ENCODE data around the gene CTCFL. TPM values are rescaled to one million over a fixed set of nuclear protein-coding genes. Genes with fewer than 3 reads are reported as not detected.

The CTCFL gene
- total and polyA plus RNA-seq, 2 of the 13 experiments (the other 11 are each of a cell fraction or from before 2014, with no cell fraction given): 0.04 TPM; not detected in 1

DNA sequence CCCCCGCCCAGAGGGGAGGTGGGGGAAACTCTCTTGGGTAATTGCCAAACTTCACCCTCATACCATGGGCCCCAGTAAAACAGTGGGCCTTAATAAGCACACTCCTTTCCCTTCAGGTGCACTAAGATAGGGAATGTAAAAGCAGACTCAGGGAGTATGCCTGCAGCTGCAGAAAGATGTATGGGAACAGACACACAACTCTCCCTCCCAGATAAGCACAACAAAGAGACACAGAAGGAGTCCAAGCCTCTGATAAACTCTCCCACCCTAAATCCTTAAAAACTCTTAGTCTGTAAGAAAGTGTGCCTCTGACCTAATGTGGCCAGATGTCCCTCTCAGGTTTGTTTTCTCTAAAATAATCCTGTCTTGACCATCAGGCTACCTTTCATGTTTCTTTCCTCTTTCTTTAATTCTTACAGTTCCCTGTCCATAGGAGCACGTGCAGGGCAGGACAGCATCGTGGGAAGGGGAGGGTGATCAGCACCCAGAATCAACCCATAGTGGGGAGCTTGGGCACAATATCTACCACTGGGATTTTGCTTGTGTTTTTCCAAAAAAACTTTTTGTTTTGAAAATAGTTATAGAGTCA is 11.3 kb upstream of the CTCFL start:
- intact Hi-C loops (cut with micrococcal nuclease; ENCODE audit: unreplicated experiment): no loop called here
- ATAC-seq: no peak
- no peaks in the 10 kb centered on the region for H3K36me3 ChIP-seq (replicated peaks in 1 of 2; ENCODE audit: control insufficient read depth in 1 of 2, insufficient read depth in 2 of 2, low read length in 2 of 2)
- no peak overlapping the region for H3K4me3 ChIP-seq (replicated peaks in 1 of 3; ENCODE audit: insufficient read depth in 1 of 3, low read depth in 2 of 3, low read length in 3 of 3)
- H3K4me1 ChIP-seq (ENCODE audit: insufficient read depth, low read length): peaks cover 34% of the 10 kb centered on the region
- H4K20me1 ChIP-seq (ENCODE audit: insufficient read depth, low read length): no peaks in the 10 kb centered on the region
- in situ Hi-C loops (cut with HindIII; ENCODE audit: extremely low pct_ligation_motif_present, low pct_unique_long_range_greater_than_20kb): no loop called here
- no peak overlapping the region for H3K4me2 ChIP-seq (ENCODE audit: low read depth, low read length)
- no peak overlapping the region for H2AFZ ChIP-seq (ENCODE audit: low read length)
- peaks cover 5% of the 10 kb centered on the region; the same call in 1 of the 2 replicates for H3K9me3 ChIP-seq (ENCODE audit: low read length)
- no TSS peak for BruUV-seq (replicated peaks)
- H3K27me3 ChIP-seq (ENCODE audit: control insufficient read depth in 1 of 2, insufficient read depth in 2 of 2, low read length in 2 of 2): peaks cover 2 to 27% of the 10 kb centered on the region in 2 experiments; a peak in 3 of 5 replicates
- no peak for DNase-seq (ENCODE audit: low spot score)
- no peak overlapping the region for H3K9ac ChIP-seq (ENCODE audit: insufficient read depth, low read depth, low read length)
- ChIA-PET POLR2A (no interaction called here), CTCF (ENCODE audit: low intra/inter-chr PET ratio, low total read pairs) (no interaction called here)
- H3K79me2 ChIP-seq (ENCODE audit: insufficient read depth, low read length): no peaks in the 10 kb centered on the region
- WGBS (ENCODE audit: low lambda C conversion rate): 11% methylated on average over 3 of the region's 3 CpGs
- H3K27ac ChIP-seq (ENCODE audit: extremely low read length, insufficient read depth, low read length): no peak overlapping the region
- no peak for FAIRE-seq
- TF ChIP-seq, protein P1, sequence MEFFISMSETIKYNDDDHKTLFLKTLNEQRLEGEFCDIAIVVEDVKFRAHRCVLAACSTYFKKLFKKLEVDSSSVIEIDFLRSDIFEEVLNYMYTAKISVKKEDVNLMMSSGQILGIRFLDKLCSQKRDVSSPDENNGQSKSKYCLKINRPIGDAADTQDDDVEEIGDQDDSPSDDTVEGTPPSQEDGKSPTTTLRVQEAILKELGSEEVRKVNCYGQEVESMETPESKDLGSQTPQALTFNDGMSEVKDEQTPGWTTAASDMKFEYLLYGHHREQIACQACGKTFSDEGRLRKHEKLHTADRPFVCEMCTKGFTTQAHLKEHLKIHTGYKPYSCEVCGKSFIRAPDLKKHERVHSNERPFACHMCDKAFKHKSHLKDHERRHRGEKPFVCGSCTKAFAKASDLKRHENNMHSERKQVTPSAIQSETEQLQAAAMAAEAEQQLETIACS (CRISPR knock-in tag; IDR thresholded peaks at IDR 0.05): no peak
- TF ChIP-seq KLF11 (CRISPR knock-in tag; IDR thresholded peaks at IDR 0.05) (no peak), TOPORS (CRISPR knock-in tag; IDR thresholded peaks at IDR 0.05) (0 out of 2 replicates have a peak, but pooled peaks have one; percentile 33), GZF1 (CRISPR knock-in tag; IDR thresholded peaks at IDR 0.05) (no peak), CHD4 (IDR thresholded peaks at IDR 0.05; ENCODE audit: borderline replicate concordance, low read length) (no peak), STAG1 (CRISPR knock-in tag; IDR thresholded peaks at IDR 0.05) (no peak), KAT7 (CRISPR knock-in tag; IDR thresholded peaks at IDR 0.05; ENCODE audit: borderline replicate concordance) (no peak), JARID2 (CRISPR knock-in tag; IDR thresholded peaks at IDR 0.05; ENCODE audit: insufficient replicate concordance) (no peak), POLR2A (IDR thresholded peaks at IDR 0.05; ENCODE audit: insufficient read depth in 1 of 2, low read depth in 2 of 2, low read length in 2 of 2) (no peak), ZFP41 (CRISPR knock-in tag; IDR thresholded peaks at IDR 0.05; ENCODE audit: borderline replicate concordance) (no peak), NR2F1 (CRISPR knock-in tag; IDR thresholded peaks at IDR 0.05) (no peak), HOXA9 (CRISPR knock-in tag; IDR thresholded peaks at IDR 0.05; ENCODE audit: borderline replicate concordance) (no peak), SMAD9 (CRISPR knock-in tag; IDR thresholded peaks at IDR 0.05) (no peak), RFX3 (CRISPR knock-in tag; IDR thresholded peaks at IDR 0.05) (no peak)
- TF ChIP-seq, protein P2, sequence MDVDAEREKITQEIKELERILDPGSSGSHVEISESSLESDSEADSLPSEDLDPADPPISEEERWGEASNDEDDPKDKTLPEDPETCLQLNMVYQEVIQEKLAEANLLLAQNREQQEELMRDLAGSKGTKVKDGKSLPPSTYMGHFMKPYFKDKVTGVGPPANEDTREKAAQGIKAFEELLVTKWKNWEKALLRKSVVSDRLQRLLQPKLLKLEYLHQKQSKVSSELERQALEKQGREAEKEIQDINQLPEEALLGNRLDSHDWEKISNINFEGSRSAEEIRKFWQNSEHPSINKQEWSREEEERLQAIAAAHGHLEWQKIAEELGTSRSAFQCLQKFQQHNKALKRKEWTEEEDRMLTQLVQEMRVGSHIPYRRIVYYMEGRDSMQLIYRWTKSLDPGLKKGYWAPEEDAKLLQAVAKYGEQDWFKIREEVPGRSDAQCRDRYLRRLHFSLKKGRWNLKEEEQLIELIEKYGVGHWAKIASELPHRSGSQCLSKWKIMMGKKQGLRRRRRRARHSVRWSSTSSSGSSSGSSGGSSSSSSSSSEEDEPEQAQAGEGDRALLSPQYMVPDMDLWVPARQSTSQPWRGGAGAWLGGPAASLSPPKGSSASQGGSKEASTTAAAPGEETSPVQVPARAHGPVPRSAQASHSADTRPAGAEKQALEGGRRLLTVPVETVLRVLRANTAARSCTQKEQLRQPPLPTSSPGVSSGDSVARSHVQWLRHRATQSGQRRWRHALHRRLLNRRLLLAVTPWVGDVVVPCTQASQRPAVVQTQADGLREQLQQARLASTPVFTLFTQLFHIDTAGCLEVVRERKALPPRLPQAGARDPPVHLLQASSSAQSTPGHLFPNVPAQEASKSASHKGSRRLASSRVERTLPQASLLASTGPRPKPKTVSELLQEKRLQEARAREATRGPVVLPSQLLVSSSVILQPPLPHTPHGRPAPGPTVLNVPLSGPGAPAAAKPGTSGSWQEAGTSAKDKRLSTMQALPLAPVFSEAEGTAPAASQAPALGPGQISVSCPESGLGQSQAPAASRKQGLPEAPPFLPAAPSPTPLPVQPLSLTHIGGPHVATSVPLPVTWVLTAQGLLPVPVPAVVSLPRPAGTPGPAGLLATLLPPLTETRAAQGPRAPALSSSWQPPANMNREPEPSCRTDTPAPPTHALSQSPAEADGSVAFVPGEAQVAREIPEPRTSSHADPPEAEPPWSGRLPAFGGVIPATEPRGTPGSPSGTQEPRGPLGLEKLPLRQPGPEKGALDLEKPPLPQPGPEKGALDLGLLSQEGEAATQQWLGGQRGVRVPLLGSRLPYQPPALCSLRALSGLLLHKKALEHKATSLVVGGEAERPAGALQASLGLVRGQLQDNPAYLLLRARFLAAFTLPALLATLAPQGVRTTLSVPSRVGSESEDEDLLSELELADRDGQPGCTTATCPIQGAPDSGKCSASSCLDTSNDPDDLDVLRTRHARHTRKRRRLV (CRISPR knock-in tag; IDR thresholded peaks at IDR 0.05): no peak
- TF ChIP-seq, protein P3, sequence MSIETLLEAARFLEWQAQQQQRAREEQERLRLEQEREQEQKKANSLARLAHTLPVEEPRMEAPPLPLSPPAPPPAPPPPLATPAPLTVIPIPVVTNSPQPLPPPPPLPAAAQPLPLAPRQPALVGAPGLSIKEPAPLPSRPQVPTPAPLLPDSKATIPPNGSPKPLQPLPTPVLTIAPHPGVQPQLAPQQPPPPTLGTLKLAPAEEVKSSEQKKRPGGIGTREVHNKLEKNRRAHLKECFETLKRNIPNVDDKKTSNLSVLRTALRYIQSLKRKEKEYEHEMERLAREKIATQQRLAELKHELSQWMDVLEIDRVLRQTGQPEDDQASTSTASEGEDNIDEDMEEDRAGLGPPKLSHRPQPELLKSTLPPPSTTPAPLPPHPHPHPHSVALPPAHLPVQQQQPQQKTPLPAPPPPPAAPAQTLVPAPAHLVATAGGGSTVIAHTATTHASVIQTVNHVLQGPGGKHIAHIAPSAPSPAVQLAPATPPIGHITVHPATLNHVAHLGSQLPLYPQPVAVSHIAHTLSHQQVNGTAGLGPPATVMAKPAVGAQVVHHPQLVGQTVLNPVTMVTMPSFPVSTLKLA (IDR thresholded peaks at IDR 0.05): peak; percentile 33; the same call in 1 of the 2 replicates
- TF ChIP-seq, protein P4, sequence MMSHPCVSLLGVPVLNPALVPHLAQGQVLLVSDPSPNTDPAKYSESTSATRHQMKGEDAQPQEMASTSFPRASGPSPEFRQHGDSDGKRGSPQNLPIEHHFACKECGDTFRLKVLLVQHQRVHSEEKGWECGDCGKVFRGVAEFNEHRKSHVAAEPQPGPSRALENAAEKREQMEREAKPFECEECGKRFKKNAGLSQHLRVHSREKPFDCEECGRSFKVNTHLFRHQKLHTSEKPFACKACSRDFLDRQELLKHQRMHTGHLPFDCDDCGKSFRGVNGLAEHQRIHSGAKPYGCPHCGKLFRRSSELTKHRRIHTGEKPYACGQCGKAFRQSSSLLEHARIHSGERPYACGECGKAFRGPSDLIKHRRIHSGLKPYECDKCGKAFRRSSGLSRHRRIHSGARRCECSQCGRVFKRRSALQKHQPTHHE (CRISPR knock-in tag; IDR thresholded peaks at IDR 0.05; ENCODE audit: borderline replicate concordance): no peak
